Right cardiac atrium (tissue), 5 donors: Measurements from ENCODE around the gene ZNF3. TPM values are rescaled to one million over a fixed set of nuclear protein-coding genes. Genes with fewer than 3 reads are reported as not detected.

ENCODE experiments used
- ATAC-seq, 2 donors: fragments of 200-7000 bp; cut with Tn5 transposase; one replicate each; pipeline versions ENCODE4 v1.8.0 to v1.9.1; 2020; ENCODE audit warnings: moderate library complexity in 2 of 2, mild to moderate bottlenecking in 1 of 2
- DNase-seq, 3 donors: peaks; one replicate each; pipeline ENCODE4 v3.0.0-alpha.2; 2020
- H3K27ac ChIP-seq: one replicate; pipeline ENCODE4 v1.5.1; 2013; ENCODE audit warnings: mild to moderate bottlenecking, low read length, control low read depth, moderate library complexity
- H3K27me3 ChIP-seq: one replicate; pipeline ENCODE4 v1.6.1; 2013; ENCODE audit not compliant: control insufficient read depth, insufficient read depth
- H3K4me1 ChIP-seq: one replicate; pipeline ENCODE4 v1.6.1; 2013; ENCODE audit warnings: low read length; ENCODE audit not compliant: control insufficient read depth, insufficient read depth
- H3K4me3 ChIP-seq: one replicate; pipeline ENCODE4 v1.5.1; 2013; ENCODE audit warnings: low read length, control low read depth
- H3K9me3 ChIP-seq: one replicate; pipeline ENCODE4 v1.6.1; 2013; ENCODE audit warnings: low read length; ENCODE audit not compliant: control insufficient read depth
- WGBS: extraction: QIAGEN DNeasy Blood & Tissue Kit; methylation state at CpG from one replicate; pipeline ENCODE4 v1.1.7; 2013; 5-methylcytosine and 5-hydroxymethylcytosine counted together
- intact Hi-C, 4 donors: fragments of 100-400 bp; cut with DNase I; formaldehyde crosslinking; loops; one replicate each; pipeline versions ENCODE4 v1.11.0 to v1.14.0; 2022 to 2023
- polyA plus RNA-seq: library from polyadenylated mRNA; stranded (reverse); fragments of 200-250 nt; gene quantifications from one replicate; pipeline ENCODE4 v1.2.3, GENCODE V29; 2013
- total RNA-seq, 4 donors: library from RNA; stranded (reverse); fragmentation: NEBNext Ultra II Directional; extraction: Animal tissue kit (Norgen Biotek cat#: 25700); gene quantifications; one replicate each; pipeline ENCODE4 v1.2.1, GENCODE V29; 2021
- donor health status: healthy with polysubstance abuse.
- donor health status: DM: no; HTN: yes; CAD: no.
- donor health status: DM: no; HTN: no; CAD: no.
- donor health status: DM: no; HTN: yes; CAD: no; lungs with severe emphysema.
- donor health status: DM: yes; HTN: yes; CAD: no.

Gene ZNF3
- total and polyA plus RNA-seq, 5 donors, result 12.1 to 18.2 (median 18.0) TPM

DNA sequence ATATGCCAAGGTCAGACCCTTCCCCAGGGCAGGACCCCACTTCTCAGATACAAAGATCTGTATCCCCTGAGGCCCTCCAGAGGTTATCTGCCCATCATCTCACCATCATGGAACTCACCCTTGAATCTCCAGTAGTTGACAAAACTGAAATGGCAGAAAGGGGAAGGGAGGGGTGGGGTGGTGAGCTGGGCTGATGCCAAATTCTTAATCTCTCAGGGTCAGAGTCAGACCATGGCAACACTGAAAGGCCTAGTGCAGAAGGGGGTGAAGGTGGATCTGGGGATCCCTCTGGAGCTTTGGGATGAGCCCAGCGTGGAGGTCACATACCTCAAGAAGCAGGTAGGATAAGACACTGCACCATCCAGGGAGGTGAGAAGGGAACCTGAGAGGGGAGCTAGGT lies 41.0 kb upstream of the ZNF3 start:
- H3K27ac ChIP-seq, result no peak overlapping the region
- no peaks in the 10 kb centered on the region for H3K27me3 ChIP-seq
- no peaks in the 10 kb centered on the region for H3K9me3 ChIP-seq
- intact Hi-C loops, result no loop called here
- H3K4me1 ChIP-seq, result peaks cover 6% of the 10 kb centered on the region
- ATAC-seq, result no peak
- peak in 1 of 3 donors; percentile 24 for DNase-seq
- WGBS, result 97% methylated on average over 1 of the region's 1 CpG
- no peak overlapping the region for H3K4me3 ChIP-seq

DNA sequence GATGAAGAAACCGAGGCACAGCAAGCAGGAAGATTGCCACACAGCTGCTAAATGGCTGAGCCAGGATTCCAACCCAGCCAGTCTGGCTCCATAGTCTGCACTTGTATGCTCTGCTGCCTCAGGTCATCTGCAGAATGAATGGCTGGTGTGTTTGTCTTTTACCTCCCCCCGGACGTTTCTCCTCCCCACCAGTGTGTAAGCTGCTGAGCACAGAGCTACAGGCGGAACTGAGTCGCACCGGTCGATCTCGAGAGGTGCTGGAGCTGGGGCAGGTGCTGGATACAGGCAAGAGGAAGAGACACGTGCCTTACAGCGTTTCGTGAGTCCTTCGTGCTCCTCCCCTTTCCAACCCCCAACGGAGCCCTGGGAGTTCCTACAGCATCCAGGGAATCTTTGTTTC lies 40.5 kb upstream of the ZNF3 start:
- ATAC-seq (no peak), DNase-seq (peak in 1 of 3 donors; percentile 34)
- peaks cover 6% of the 10 kb centered on the region for H3K4me1 ChIP-seq
- 72% methylated on average over 13 of the region's 13 CpGs for WGBS
- H3K27me3 ChIP-seq, result no peaks in the 10 kb centered on the region
- intact Hi-C loops, result no loop called here
- H3K27ac ChIP-seq, result no peak overlapping the region
- H3K9me3 ChIP-seq, result no peaks in the 10 kb centered on the region
- H3K4me3 ChIP-seq, result no peak overlapping the region

DNA sequence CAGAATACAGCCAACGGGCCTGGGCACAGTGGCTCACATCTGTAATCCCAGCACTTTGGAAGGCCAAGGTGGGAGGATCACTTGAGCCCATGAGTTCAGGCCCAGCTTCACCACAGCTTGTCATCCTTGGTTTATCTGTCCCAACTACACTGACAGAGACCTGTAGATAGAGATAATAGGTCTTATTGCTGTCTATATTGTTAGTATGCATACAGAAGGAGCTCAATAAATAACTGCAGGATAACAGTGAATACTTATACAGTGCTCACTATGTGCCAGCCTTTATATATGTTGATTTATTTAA lies 39.2 kb upstream of the ZNF3 start:
- WGBS, result 20% methylated on average over 1 of the region's 1 CpG
- intact Hi-C loops, result no loop called here
- no peaks in the 10 kb centered on the region for H3K27me3 ChIP-seq
- H3K9me3 ChIP-seq, result no peaks in the 10 kb centered on the region
- no peak overlapping the region for H3K27ac ChIP-seq
- peak in 1 of 3 donors; percentile 32 for DNase-seq
- H3K4me1 ChIP-seq, result peaks cover 6% of the 10 kb centered on the region
- ATAC-seq, result no peak
- no peak overlapping the region for H3K4me3 ChIP-seq

DNA sequence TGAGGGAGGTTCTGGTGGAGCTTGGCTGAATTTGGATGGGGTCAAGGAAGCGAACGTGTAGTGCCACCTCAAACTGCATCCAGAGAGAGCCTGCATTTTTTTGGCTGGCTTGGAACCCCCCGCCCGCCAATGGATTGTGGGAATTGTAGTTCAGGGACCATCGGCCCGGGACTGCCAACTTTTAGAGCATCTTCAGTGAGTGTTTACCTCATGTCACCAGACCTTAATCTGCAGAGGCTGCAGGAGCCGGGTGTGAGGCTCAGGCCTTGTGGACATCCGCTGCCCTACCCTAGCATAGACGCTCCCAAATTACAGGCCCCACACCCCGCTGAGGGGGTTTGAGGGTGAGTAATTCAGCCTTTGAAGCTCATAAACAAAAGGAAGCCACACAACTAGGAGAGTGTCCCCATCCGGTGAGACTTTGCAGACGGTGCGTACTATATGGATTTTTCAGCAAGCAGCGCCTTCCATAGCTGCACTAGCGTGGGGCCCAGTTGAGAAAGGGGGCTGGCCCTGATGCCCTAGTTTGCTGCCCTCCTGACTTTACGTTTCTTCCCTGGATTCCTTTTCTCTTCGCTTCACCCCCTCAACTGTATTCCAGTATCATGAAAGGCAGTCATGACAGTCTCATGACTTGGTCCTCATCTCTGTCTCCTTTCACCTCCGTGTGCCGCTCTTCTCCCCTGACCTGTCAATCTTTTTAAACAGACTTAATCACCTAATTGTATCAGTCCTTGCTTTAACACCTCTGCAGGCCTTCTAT lies 38.6 kb upstream of the ZNF3 start:
- Histone ChIP-seq H3K9me3 (no peaks in the 10 kb centered on the region), H3K27me3 (no peaks in the 10 kb centered on the region), H3K4me1 (peaks cover 6% of the 10 kb centered on the region), H3K27ac (peak overlapping the region; percentile 93), H3K4me3 (peak overlapping the region; percentile 54)
- intact Hi-C loops, result no loop called here
- WGBS, result 17% methylated on average over 19 of the region's 19 CpGs
- peak; percentile 75 for ATAC-seq
- peak; percentile 63 to 87 (median 81) for DNase-seq

DNA sequence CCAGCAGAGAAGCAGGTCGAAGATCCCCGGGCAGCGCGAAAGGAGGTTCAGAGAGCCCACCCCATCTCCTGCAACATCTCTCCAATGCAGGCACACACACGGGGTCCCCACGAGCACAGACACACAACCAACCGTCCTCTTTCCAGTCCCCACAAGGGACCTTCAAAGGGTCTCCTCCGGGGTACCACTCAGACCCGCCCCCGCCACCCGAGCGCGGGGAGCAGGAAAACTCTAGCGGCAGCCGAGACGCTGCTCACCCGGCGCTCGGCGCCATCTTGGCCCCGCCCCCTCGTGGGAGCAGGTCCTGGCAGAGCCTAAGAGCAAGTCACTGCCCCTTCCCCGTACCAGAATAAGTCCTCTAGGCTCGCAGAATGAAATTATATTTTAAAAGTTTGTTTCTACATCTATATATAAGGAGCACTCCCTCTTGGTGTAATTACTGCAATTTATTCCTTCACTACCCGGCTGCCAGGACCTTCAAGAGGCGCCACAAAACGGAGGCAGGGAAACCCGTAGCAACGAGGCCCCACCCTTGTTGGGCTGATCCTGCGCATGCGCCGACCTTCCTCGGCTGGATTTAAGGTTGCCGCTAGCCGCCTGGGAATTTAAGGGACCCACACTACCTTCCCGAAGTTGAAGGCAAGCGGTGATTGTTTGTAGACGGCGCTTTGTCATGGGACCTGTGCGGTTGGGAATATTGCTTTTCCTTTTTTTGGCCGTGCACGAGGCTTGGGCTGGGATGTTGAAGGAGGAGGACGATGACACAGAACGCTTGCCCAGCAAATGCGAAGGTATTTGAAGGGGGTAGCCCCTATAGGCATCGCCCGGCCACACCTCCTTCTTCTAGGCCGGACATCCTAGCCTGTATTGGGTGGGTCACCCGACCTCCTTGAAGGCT lies 37.8 kb upstream of the ZNF3 start, which contains the start of the genes CNPY4 and TAF6:
TSS of gene CNPY4 (plus strand) at position 563 of the 898 bp plus-strand sequence. CDS start at position 674, 111 bp downstream.
TSS of gene TAF6 (minus strand) at position 287 of the 898 bp plus-strand sequence. CDS start 5,149 bp downstream, outside the sequence.
- H3K9me3 ChIP-seq, result no peaks in the 10 kb centered on the region
- intact Hi-C loops, result no loop called here
- DNase-seq (peak; percentile 96 to 99 (median 98)), ATAC-seq (peak; percentile 94)
- no peaks in the 10 kb centered on the region for H3K27me3 ChIP-seq
- H3K4me3 ChIP-seq, result peak within 1 kb of the TSS; percentile 54
- peak within 1 kb of the TSS; percentile 93 for H3K27ac ChIP-seq
- H3K4me1 ChIP-seq, result peaks cover 6% of the 10 kb centered on the region
- WGBS, result under 1% methylated on average over 49 of the region's 49 CpGs

DNA sequence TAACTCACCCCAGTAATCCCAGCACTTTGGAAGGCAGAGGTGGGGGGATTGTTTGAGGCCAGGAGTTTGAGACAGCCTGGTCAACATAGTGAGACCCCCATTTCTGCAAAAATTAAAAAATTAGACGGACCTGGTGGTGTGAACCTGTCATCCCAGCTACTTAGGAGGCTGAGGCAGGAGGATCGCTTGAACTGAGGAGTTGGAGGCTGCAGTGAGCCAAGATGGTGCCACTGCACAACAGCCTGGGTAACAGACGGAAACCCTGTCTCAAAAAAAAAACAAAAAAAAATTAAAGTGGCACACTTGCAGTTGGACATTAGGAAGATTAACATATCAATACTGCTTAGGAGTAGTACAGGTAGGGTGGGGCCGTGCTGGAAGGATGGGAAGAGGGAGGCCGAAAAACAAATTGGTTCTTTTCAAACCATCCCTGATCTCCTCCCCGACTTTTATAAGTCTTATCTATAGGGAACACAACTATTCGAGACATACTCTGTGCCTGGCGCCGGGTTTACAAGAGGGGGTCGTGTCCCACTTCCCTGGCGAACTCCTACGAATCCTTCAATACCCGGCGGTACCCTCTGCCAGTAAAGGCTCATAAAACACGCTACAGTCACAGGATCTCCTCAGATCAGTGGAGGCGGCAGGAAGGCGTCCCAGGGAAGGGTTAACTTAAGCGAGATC lies 37.0 kb upstream of the ZNF3 start:
- ATAC-seq, result no peak
- intact Hi-C loops, result no loop called here

DNA sequence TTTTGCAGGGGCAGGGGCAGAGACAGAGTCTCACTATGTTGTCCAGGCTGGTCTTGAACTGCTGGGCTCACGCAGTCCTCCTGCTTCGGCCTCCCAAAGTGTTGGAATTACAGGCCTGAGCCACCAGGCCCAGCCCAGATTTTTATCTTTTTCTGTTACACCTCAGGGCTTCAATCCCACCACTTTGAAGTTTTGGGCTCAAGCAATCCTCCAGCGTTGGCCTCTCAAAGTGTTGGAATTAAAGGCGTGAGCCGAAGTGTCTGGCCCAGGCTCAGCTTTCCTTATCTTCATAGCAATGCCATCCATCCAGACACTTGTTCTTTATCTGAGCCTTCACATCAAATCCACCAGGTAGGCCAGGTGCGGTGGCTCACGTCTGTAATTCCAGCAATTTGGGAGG lies 33.5 kb upstream of the ZNF3 start:
- intact Hi-C loops, result no loop called here
- WGBS, result 91% methylated on average over 7 of the region's 7 CpGs
- Histone ChIP-seq H3K27ac (no peak overlapping the region), H3K9me3 (no peaks in the 10 kb centered on the region), H3K4me3 (no peak overlapping the region), H3K4me1 (peaks cover under 1% of the 10 kb centered on the region), H3K27me3 (no peaks in the 10 kb centered on the region)
- DNase-seq (peak in 1 of 3 donors; percentile 22), ATAC-seq (no peak)

More for the DNA sequence above, 37.0 kb upstream of the ZNF3 start:
- Histone ChIP-seq H3K4me3 (peak overlapping the region; percentile 54), H3K4me1 (peaks cover 6% of the 10 kb centered on the region), H3K27me3 (no peaks in the 10 kb centered on the region), H3K27ac (no peak overlapping the region), H3K9me3 (no peaks in the 10 kb centered on the region)
- no peak for DNase-seq
- 22% methylated on average over 18 of the region's 18 CpGs for WGBS

DNA sequence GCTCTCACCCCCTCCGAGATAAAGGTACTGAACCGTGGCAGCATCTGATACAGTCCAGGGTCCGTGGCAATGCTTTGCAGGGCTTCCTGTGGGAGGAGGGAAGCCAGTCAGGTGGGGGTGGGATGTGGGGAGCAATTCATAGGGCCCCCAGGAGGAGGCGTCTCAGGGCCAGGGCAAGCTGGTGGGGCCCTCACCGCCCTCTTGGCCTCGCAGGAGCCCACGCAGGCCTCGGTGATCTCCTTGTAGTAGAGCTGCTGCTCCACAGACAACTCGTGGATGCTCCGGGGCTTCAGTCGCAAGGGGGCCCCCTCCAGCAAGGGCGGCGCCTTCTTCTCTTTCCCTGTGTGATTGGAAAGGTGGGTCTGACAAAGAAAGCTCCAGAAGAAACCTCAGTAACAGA lies 30.4 kb upstream of the ZNF3 start:
- no peak overlapping the region for H3K4me3 ChIP-seq
- DNase-seq, result peak in 1 of 3 donors; percentile 22
- H3K27ac ChIP-seq, result no peak overlapping the region
- 88% methylated on average over 13 of the region's 13 CpGs for WGBS
- H3K4me1 ChIP-seq, result no peaks in the 10 kb centered on the region
- no peak for ATAC-seq
- H3K9me3 ChIP-seq, result no peaks in the 10 kb centered on the region
- intact Hi-C loops, result no loop called here
- H3K27me3 ChIP-seq, result no peaks in the 10 kb centered on the region

DNA sequence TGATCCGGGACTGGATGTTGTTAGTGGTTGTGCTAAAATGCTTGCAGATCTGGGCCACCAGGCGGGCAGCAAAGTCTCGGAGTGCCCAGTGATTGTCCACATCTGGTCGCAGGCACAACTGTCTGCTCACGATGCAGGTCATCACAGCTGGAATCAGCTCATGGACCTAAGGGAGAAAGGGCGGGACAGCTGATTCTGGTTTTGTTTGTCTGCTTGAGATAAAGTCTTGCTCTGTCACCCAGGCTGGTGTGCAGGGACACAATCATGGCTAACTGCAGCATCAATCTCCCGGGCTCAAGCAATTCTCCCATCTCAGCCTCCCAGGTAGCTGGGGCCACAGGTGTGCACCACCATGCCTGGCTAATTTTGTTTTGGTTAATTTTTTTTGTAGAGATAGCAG lies 29.6 kb upstream of the ZNF3 start:
- H3K27ac ChIP-seq, result no peak overlapping the region
- ATAC-seq, result no peak
- H3K4me1 ChIP-seq, result no peaks in the 10 kb centered on the region
- H3K27me3 ChIP-seq, result no peaks in the 10 kb centered on the region
- no peaks in the 10 kb centered on the region for H3K9me3 ChIP-seq
- no peak overlapping the region for H3K4me3 ChIP-seq
- intact Hi-C loops, result no loop called here
- no peak for DNase-seq
- WGBS, result 91% methylated on average over 7 of the region's 7 CpGs

- DNase-seq (no peak), ATAC-seq (no peak)
- Histone ChIP-seq H3K4me1 (no peaks in the 10 kb centered on the region), H3K9me3 (no peaks in the 10 kb centered on the region), H3K27me3 (no peaks in the 10 kb centered on the region), H3K4me3 (no peak overlapping the region), H3K27ac (no peak overlapping the region)
- WGBS, result 86% methylated on average over 12 of the region's 12 CpGs
- intact Hi-C loops, result no loop called here
Observed at GRCh38 chr7:100109521-100110163, 28.1 kb upstream of the ZNF3 start.
